ENCODE results near the gene RAPGEF6.

Gene RAPGEF6

GRCh38 chr5:131406975-131407638 is 227.9 kb downstream of the RAPGEF6 start:
- H3K27ac ChIP-seq (ENCODE audit: low read depth, low read length) = no peak overlapping the region
- peaks cover 3% of the 10 kb centered on the region; the same call in 1 of the 2 replicates for H3K9me3 ChIP-seq (ENCODE audit: control insufficient read depth, insufficient read depth, low read length)
- no peaks in the 10 kb centered on the region for H3K79me2 ChIP-seq (ENCODE audit: control insufficient read depth, low read length)
- H3K27me3 ChIP-seq (ENCODE audit: control insufficient read depth, low read length) = no peaks in the 10 kb centered on the region
- no peaks in the 10 kb centered on the region for H4K20me1 ChIP-seq (ENCODE audit: control insufficient read depth, insufficient read depth, low read depth, low read length)
- H3K36me3 ChIP-seq (ENCODE audit: control insufficient read depth, low read length) = peaks cover 75% of the 10 kb centered on the region
- peaks cover 4% of the 10 kb centered on the region; the same call in 1 of the 2 replicates for H3F3A ChIP-seq (ENCODE audit: control insufficient read depth, insufficient read depth)
- TF ChIP-seq CTCF (IDR thresholded peaks at IDR 0.05; ENCODE audit: low read depth, low read length, poor library complexity, severe bottlenecking) (no peak), EZH2phosphoT487 (IDR thresholded peaks at IDR 0.05; ENCODE audit: borderline replicate concordance, low read length) (no peak)
- H3K4me1 ChIP-seq (ENCODE audit: control insufficient read depth, low read length) = no peaks in the 10 kb centered on the region
- no peak overlapping the region for H3K4me2 ChIP-seq (ENCODE audit: low read length)
- no peaks in the 10 kb centered on the region for H3K9me2 ChIP-seq (replicated peaks; ENCODE audit: control insufficient read depth, low read length)
- no peak overlapping the region for H3K4me3 ChIP-seq (ENCODE audit: low read length)

DNA sequence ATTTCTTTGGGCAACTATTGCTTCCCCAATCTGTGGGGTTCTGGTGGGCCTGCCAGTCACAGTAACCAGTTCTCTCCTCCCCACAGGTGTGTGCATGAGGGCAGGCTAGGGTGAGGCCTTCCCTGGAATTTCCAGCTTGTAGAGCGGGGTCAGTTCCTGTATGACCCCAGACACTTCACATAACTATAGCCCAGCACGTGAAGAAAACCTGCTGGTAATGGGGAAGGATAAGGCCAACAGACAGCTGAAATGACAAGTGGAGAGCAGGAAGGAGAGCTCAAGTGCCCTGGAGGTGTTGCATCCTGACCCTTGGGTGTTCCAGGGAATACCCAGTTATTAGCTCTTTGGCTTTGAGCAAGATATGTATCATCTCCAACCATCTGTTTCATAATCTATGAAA is 229.0 kb downstream of the RAPGEF6 start:
- Histone ChIP-seq H3K4me3 (ENCODE audit: low read length) (no peak overlapping the region), H3K9me3 (ENCODE audit: control insufficient read depth, insufficient read depth, low read length) (peaks cover 3% of the 10 kb centered on the region; the same call in 1 of the 2 replicates), H3K36me3 (ENCODE audit: control insufficient read depth, low read length) (peaks cover 80% of the 10 kb centered on the region), H4K20me1 (ENCODE audit: control insufficient read depth, insufficient read depth, low read depth, low read length) (no peaks in the 10 kb centered on the region), H3K27ac (ENCODE audit: low read depth, low read length) (no peak overlapping the region), H3K79me2 (ENCODE audit: control insufficient read depth, low read length) (no peaks in the 10 kb centered on the region), H3K4me2 (ENCODE audit: low read length) (no peak overlapping the region), H3F3A (ENCODE audit: control insufficient read depth, insufficient read depth) (peaks cover 4% of the 10 kb centered on the region; the same call in 1 of the 2 replicates), H3K9me2 (replicated peaks; ENCODE audit: control insufficient read depth, low read length) (no peaks in the 10 kb centered on the region), H3K27me3 (ENCODE audit: control insufficient read depth, low read length) (no peaks in the 10 kb centered on the region), H3K4me1 (ENCODE audit: control insufficient read depth, low read length) (no peaks in the 10 kb centered on the region)
- TF ChIP-seq EZH2phosphoT487 (IDR thresholded peaks at IDR 0.05; ENCODE audit: borderline replicate concordance, low read length) (no peak), CTCF (IDR thresholded peaks at IDR 0.05; ENCODE audit: low read depth, low read length, poor library complexity, severe bottlenecking) (no peak)

GRCh38 chr5:131405674-131406073 is 229.4 kb downstream of the RAPGEF6 start:
- peaks cover 4% of the 10 kb centered on the region; the same call in 1 of the 2 replicates for H3F3A ChIP-seq (ENCODE audit: control insufficient read depth, insufficient read depth)
- H3K4me2 ChIP-seq (ENCODE audit: low read length) = no peak overlapping the region
- no peak overlapping the region for H3K4me3 ChIP-seq (ENCODE audit: low read length)
- no peaks in the 10 kb centered on the region for H3K27me3 ChIP-seq (ENCODE audit: control insufficient read depth, low read length)
- peaks cover 3% of the 10 kb centered on the region; the same call in 1 of the 2 replicates for H3K9me3 ChIP-seq (ENCODE audit: control insufficient read depth, insufficient read depth, low read length)
- peaks cover 80% of the 10 kb centered on the region for H3K36me3 ChIP-seq (ENCODE audit: control insufficient read depth, low read length)
- H3K4me1 ChIP-seq (ENCODE audit: control insufficient read depth, low read length) = peaks cover under 1% of the 10 kb centered on the region; the same call in 1 of the 2 replicates
- no peaks in the 10 kb centered on the region for H3K79me2 ChIP-seq (ENCODE audit: control insufficient read depth, low read length)
- TF ChIP-seq CTCF (IDR thresholded peaks at IDR 0.05; ENCODE audit: low read depth, low read length, poor library complexity, severe bottlenecking) = no peak
- TF ChIP-seq EZH2phosphoT487 (IDR thresholded peaks at IDR 0.05; ENCODE audit: borderline replicate concordance, low read length) = no peak
- no peak overlapping the region for H3K27ac ChIP-seq (ENCODE audit: low read depth, low read length)
- H3K9me2 ChIP-seq (replicated peaks; ENCODE audit: control insufficient read depth, low read length) = no peaks in the 10 kb centered on the region
- H4K20me1 ChIP-seq (ENCODE audit: control insufficient read depth, insufficient read depth, low read depth, low read length) = no peaks in the 10 kb centered on the region
